ENCODE data around the gene TRAK1. TPM values are rescaled to one million over a fixed set of nuclear protein-coding genes. Genes with fewer than 3 reads are reported as not detected.

The TRAK1 gene
- total RNA-seq, 2 experiments from 2014 or later = 62.5 to 88.3 TPM

- Histone ChIP-seq H3K4me1 (ENCODE audit: insufficient read depth, low read length, poor library complexity, severe bottlenecking) (peaks cover 64% of the 10 kb centered on the region), H3K9me2 (ENCODE audit: insufficient read depth, low read length) (no peaks in the 10 kb centered on the region), H3K4me3 (ENCODE audit: low read depth, low read length, poor library complexity, severe bottlenecking) (peak overlapping the region; percentile 47), H3K9me3 (ENCODE audit: low read length) (no peaks in the 10 kb centered on the region), H3K36me3 (ENCODE audit: insufficient read depth, low read length) (peaks cover 38% of the 10 kb centered on the region), H3K79me2 (ENCODE audit: insufficient read depth, low read depth, low read length) (peaks cover 72% of the 10 kb centered on the region), H4K20me1 (ENCODE audit: insufficient read depth, low read length) (no peaks in the 10 kb centered on the region), H3K27ac (ENCODE audit: low read depth, low read length, poor library complexity, severe bottlenecking) (peak overlapping the region; percentile 87), H3K4me2 (ENCODE audit: low read length) (peak overlapping the region; percentile 88), H2AFZ (ENCODE audit: low read length) (no peak overlapping the region; the same call in 1 of the 2 replicates)
- intact Hi-C loops (cut with micrococcal nuclease; ENCODE audit: unreplicated experiment) = no loop called here
- DNase-seq (ENCODE audit: low spot score) = peak; percentile 67
- ChIA-PET POLR2A (interaction anchor here (1.0 kb wide), 1 partner anchor 19 kb away, joined by 5 read pairs; no protein-coding TSS in a partner anchor), CTCF (ENCODE audit: unreplicated experiment) (no interaction called here)
- TF ChIP-seq EZH2phosphoT487 (IDR thresholded peaks at IDR 0.05; ENCODE audit: borderline replicate concordance, low read depth, low read length) (no peak), CTCF (conservative IDR thresholded peaks at IDR 0.05; ENCODE audit: low read length) (peak; percentile 62)
- no TSS peak for BruUV-seq (replicated peaks)
These were observed 57.1 kb downstream of the TRAK1 start for GRCh38 chr3:42148086-42148848.

- Histone ChIP-seq H3K27ac (ENCODE audit: low read depth, low read length, poor library complexity, severe bottlenecking) (peak overlapping the region; percentile 87), H3K4me3 (ENCODE audit: low read depth, low read length, poor library complexity, severe bottlenecking) (peak overlapping the region; percentile 47), H3K9me3 (ENCODE audit: low read length) (no peaks in the 10 kb centered on the region), H2AFZ (ENCODE audit: low read length) (no peak overlapping the region), H3K4me2 (ENCODE audit: low read length) (peak overlapping the region; percentile 88), H3K79me2 (ENCODE audit: insufficient read depth, low read depth, low read length) (peaks cover 64% of the 10 kb centered on the region), H3K36me3 (ENCODE audit: insufficient read depth, low read length) (peaks cover 38% of the 10 kb centered on the region), H3K9me2 (ENCODE audit: insufficient read depth, low read length) (no peaks in the 10 kb centered on the region), H3K4me1 (ENCODE audit: insufficient read depth, low read length, poor library complexity, severe bottlenecking) (peaks cover 66% of the 10 kb centered on the region), H4K20me1 (ENCODE audit: insufficient read depth, low read length) (no peaks in the 10 kb centered on the region)
- no TSS peak for BruUV-seq (replicated peaks)
- DNase-seq (ENCODE audit: low spot score) = no peak
- ChIA-PET CTCF (ENCODE audit: unreplicated experiment) (no interaction called here), POLR2A (interaction anchor here (0.9 to 1.0 kb wide), 2 partner anchors 20 to 22 kb away, joined by 3 to 5 read pairs; no protein-coding TSS in a partner anchor)
- intact Hi-C loops (cut with micrococcal nuclease; ENCODE audit: unreplicated experiment) = no loop called here
- TF ChIP-seq CTCF (conservative IDR thresholded peaks at IDR 0.05; ENCODE audit: low read length) (no peak), EZH2phosphoT487 (IDR thresholded peaks at IDR 0.05; ENCODE audit: borderline replicate concordance, low read depth, low read length) (no peak)
These were observed 57.9 kb downstream of the TRAK1 start for GRCh38 chr3:42148982-42149432.

GRCh38 chr3:42149532-42149931 is 58.4 kb downstream of the TRAK1 start:
- Histone ChIP-seq H2AFZ (ENCODE audit: low read length) (no peak overlapping the region), H3K9me2 (ENCODE audit: insufficient read depth, low read length) (no peaks in the 10 kb centered on the region), H3K9me3 (ENCODE audit: low read length) (no peaks in the 10 kb centered on the region), H3K27ac (ENCODE audit: low read depth, low read length, poor library complexity, severe bottlenecking) (no peak overlapping the region), H3K4me3 (ENCODE audit: low read depth, low read length, poor library complexity, severe bottlenecking) (no peak overlapping the region), H3K4me1 (ENCODE audit: insufficient read depth, low read length, poor library complexity, severe bottlenecking) (peaks cover 66% of the 10 kb centered on the region), H4K20me1 (ENCODE audit: insufficient read depth, low read length) (no peaks in the 10 kb centered on the region), H3K36me3 (ENCODE audit: insufficient read depth, low read length) (peaks cover 36% of the 10 kb centered on the region), H3K79me2 (ENCODE audit: insufficient read depth, low read depth, low read length) (peaks cover 59% of the 10 kb centered on the region), H3K4me2 (ENCODE audit: low read length) (peak overlapping the region; percentile 88; the same call in 1 of the 2 replicates)
- intact Hi-C loops (cut with micrococcal nuclease; ENCODE audit: unreplicated experiment) = no loop called here
- ChIA-PET CTCF (ENCODE audit: unreplicated experiment) (no interaction called here), POLR2A (interaction anchor here (0.9 to 1.0 kb wide), 2 partner anchors 20 to 22 kb away, joined by 3 to 5 read pairs; no protein-coding TSS in a partner anchor)
- DNase-seq (ENCODE audit: low spot score) = no peak
- no TSS peak for BruUV-seq (replicated peaks)
- TF ChIP-seq EZH2phosphoT487 (IDR thresholded peaks at IDR 0.05; ENCODE audit: borderline replicate concordance, low read depth, low read length) (no peak), CTCF (conservative IDR thresholded peaks at IDR 0.05; ENCODE audit: low read length) (no peak)

Measured in OCI-LY7 (cell line).